Measurements from ENCODE around the gene CDK1.

CDK1 gene

DNA sequence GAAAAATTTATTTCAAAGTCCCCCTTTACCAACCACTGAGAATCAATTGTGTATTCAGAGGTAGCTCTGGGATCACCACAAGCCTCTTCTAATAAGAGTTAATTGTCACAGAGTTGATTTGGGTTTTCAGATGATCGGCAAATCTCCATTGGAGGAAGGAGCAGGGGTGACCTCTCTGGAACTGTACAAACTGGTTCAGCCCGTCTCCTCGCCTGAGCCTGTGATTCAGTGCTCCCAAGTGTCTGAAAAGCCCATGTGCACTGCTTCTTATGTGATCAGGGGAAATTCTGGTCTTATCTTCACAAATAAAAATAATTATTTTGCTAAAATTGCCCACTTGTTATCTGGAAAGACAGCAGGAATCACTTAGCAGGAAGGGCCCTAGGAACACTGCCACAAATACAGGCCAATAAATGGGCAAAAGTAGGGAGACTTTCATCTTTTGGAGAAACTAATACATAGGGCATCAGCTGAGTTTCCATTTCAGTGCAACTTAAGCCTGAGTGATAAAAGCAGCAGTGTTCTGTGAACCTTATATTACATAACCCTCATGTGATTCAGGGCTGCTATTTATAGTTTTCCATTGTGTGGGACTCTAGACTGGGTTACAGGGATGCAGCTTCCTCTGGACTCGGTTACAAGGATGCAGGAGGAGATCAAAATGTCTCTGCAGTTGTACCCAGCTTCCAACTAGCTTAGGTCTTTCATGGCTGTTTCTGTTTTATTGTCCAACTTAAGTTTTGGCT, 32.3 kb downstream of the CDK1 start:
- no peak overlapping the region for H3K4me3 ChIP-seq (ENCODE audit: low read depth, low read length)
- TF ChIP-seq, protein P1, sequence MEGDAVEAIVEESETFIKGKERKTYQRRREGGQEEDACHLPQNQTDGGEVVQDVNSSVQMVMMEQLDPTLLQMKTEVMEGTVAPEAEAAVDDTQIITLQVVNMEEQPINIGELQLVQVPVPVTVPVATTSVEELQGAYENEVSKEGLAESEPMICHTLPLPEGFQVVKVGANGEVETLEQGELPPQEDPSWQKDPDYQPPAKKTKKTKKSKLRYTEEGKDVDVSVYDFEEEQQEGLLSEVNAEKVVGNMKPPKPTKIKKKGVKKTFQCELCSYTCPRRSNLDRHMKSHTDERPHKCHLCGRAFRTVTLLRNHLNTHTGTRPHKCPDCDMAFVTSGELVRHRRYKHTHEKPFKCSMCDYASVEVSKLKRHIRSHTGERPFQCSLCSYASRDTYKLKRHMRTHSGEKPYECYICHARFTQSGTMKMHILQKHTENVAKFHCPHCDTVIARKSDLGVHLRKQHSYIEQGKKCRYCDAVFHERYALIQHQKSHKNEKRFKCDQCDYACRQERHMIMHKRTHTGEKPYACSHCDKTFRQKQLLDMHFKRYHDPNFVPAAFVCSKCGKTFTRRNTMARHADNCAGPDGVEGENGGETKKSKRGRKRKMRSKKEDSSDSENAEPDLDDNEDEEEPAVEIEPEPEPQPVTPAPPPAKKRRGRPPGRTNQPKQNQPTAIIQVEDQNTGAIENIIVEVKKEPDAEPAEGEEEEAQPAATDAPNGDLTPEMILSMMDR (IDR thresholded peaks at IDR 0.05; ENCODE audit: low read depth, low read length, missing control alignments): no peak
- in situ Hi-C loops (cut with HindIII; ENCODE audit: low sequenced_read_pairs): no loop called here
- DNase-seq (ENCODE audit: low read depth): no peak

DNA sequence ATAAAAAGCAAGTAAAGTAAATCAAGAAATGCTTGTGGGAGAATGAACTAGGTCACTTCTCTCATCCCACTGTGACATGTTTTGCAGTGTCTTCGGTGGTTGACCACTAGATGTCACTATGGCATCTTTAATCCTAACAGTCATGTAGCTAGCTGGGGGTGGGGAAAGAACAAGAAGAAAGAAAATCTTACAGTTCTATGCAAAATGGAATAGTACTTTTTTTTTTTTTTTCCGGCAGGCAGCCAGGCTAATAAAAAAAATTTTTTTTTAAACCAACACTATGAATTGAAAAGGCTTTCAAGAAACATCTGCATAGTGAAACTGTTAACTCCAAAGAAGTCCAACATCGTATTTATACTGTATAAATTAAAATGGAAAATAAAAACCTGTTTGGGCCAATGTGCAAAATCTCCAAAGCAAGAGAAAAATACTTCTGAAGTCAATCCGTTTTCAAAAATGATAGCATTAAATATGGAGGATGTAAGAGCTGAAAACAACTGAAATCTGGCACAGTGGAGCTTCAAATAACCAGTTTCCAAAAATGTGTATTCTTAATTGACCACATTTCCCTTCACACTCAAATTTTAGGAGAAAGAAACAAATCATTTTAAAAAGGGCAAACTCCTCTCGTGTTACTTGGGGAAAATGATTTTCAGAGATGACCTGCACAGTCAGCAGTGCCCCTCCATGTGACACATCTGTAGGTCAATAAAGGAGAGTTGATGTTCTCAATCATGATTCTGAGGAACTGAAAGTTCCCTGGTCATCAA, 38.5 kb downstream of the CDK1 start:
- H3K4me3 ChIP-seq (ENCODE audit: low read depth, low read length): no peak overlapping the region
- TF ChIP-seq, protein P1 (IDR thresholded peaks at IDR 0.05; ENCODE audit: low read depth, low read length, missing control alignments): peak; percentile 73
- peak; percentile 87 for DNase-seq (ENCODE audit: low read depth)
- in situ Hi-C loops (cut with HindIII; ENCODE audit: low sequenced_read_pairs): no loop called here

DNA sequence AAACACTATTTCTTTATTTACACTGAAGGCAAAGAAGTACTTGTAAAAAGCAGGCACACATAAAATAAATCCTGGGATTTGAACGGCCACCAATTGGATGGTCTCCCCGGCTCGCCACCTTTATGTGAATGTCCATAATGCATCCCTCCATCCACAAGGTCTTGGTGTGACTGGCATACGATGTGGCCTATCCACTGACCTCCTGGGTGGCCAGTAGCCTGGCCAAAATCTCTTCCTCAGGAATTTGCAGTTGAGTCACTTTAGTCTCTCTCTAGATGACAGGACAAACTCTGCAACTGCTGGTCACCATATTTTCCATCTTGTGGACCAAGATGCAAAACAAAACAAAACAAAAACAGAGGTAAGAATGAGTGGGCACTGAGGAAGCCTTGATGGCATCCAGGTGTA, 39.1 kb downstream of the CDK1 start:
- TF ChIP-seq, protein P1 (IDR thresholded peaks at IDR 0.05; ENCODE audit: low read depth, low read length, missing control alignments): no peak
- in situ Hi-C loops (cut with HindIII; ENCODE audit: low sequenced_read_pairs): no loop called here
- no peak overlapping the region for H3K4me3 ChIP-seq (ENCODE audit: low read depth, low read length)
- no peak for DNase-seq (ENCODE audit: low read depth)

DNA sequence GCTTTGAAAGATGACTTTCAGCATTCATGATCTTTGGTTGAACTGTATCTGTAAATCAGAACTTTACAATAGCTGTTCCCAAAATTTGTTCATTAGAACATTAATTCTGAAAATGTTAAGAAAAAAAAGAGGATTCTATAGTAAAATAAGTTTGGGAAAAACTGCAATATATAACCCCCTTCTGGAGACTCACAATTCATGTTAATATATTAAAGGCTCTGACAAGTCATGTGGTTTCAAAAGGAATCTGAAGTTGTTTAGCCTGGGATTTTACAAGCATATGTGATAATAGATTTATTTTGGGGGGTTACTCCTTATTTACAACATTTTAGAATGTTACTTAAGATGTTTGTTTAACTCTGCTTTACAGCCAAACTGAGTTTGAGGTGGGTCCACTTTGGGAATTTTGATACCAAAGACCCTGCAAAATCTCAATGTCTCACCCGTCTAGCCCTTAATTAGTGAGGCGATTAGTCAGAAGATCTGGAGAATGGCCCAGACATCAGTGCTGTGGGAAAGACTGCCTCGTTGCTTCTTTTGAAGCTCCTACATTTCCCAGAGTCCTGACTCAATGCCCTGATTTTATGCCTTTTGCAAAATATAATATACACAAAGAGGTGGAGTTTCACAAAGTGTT, 40.0 kb downstream of the CDK1 start:
- TF ChIP-seq, protein P1 (IDR thresholded peaks at IDR 0.05; ENCODE audit: low read depth, low read length, missing control alignments): no peak
- DNase-seq (ENCODE audit: low read depth): peak; percentile 90
- H3K4me3 ChIP-seq (ENCODE audit: low read depth, low read length): no peak overlapping the region
- in situ Hi-C loops (cut with HindIII; ENCODE audit: low sequenced_read_pairs): no loop called here

DNA sequence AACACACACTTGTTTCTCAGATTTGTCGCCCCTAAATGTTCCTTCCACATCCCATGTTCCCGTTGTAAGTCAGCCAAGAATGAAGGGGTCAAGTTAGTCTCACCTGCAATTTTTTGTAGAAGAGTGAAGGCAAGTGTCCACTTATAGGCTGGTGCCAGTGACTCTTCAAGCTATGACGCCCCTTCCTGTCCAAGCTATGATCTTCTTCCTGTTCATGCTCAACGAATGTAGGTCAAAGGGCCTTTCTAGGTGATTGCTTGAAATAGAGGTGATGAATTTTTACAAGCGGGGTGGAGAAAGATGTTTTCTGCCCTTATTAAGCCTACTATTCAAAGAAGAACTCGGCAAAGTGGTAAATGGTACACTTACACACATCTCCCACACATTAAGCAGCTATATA, 41.0 kb downstream of the CDK1 start:
- DNase-seq (ENCODE audit: low read depth): no peak
- TF ChIP-seq, protein P1 (IDR thresholded peaks at IDR 0.05; ENCODE audit: low read depth, low read length, missing control alignments): no peak
- in situ Hi-C loops (cut with HindIII; ENCODE audit: low sequenced_read_pairs): no loop called here
- no peak overlapping the region for H3K4me3 ChIP-seq (ENCODE audit: low read depth, low read length)

DNA sequence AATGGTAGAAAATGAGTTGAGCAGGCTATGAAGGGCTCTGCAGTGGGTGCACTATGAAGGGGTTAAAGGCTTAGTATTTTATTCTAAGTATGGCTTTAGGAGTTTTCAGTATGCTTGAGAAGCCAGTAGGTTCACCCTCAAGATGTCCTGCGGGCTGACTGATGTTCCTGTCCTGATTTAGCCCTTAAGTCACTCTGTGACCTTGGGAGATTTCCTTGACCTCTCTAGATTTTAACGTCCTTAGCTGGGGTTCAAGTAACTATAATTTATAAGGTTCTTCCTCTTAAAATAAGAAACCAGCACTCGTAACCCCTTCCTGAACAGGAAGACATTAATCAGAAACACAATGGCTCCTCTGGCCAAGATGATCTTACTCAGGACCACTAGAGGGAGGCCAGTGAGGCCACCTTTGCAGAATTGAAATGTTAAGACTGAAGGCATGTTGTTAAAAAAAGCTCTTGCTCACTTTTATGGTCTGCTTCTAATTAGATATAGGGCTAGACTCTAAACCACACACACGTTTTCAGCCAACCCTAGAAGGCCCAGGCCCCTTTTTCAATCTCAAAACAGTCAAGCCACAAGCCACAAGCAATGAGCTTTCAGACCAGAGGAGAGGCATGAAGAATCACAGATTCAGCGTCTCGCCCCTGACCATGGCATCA, 41.9 kb downstream of the CDK1 start:
- in situ Hi-C loops (cut with HindIII; ENCODE audit: low sequenced_read_pairs): loop anchor here (5.0 kb wide), 1 partner anchor 142 kb away; no protein-coding TSS in a partner anchor
- TF ChIP-seq, protein P1 (IDR thresholded peaks at IDR 0.05; ENCODE audit: low read depth, low read length, missing control alignments): peak; percentile 80
- no peak overlapping the region for H3K4me3 ChIP-seq (ENCODE audit: low read depth, low read length)
- DNase-seq (ENCODE audit: low read depth): peak; percentile 94

Measured in astrocyte of the cerebellum (primary cell).